Liver (tissue), 9 donors: ENCODE data around the gene KLHL28. TPM values are rescaled to one million over a fixed set of nuclear protein-coding genes. Genes with fewer than 3 reads are reported as not detected.

Source experiments
- DNase-seq: peaks from one replicate; pipeline ENCODE4 v3.0.0-alpha.2; 2017; ENCODE audit warnings: low spot score
- H3K27ac ChIP-seq, 2 donors: one replicate each; pipeline ENCODE4 v1.7.0; 2013; ENCODE audit warnings: inconsistent platforms in 2 of 2, low read length in 2 of 2, control low read depth in 1 of 2, low read depth in 1 of 2, mild to moderate bottlenecking in 1 of 2
- H3K27me3 ChIP-seq, 4 donors: one replicate each; pipeline versions ENCODE4 v1.6.1 to v1.7.0; 2013; ENCODE audit warnings: low read length in 3 of 4, inconsistent platforms in 1 of 4, mild to moderate bottlenecking in 1 of 4, moderate library complexity in 1 of 4; ENCODE audit not compliant: control insufficient read depth in 4 of 4, insufficient read depth in 4 of 4
- H3K36me3 ChIP-seq, 4 donors: one replicate each; pipeline versions ENCODE4 v1.6.1 to v1.7.0; 2013; ENCODE audit warnings: low read length in 3 of 4, mild to moderate bottlenecking in 3 of 4, low read depth in 1 of 4, moderate library complexity in 1 of 4; ENCODE audit not compliant: control insufficient read depth in 4 of 4, insufficient read depth in 3 of 4
- H3K4me1 ChIP-seq, 4 donors: one replicate each; pipeline versions ENCODE4 v1.6.1 to v1.7.0; 2013; ENCODE audit warnings: low read length in 3 of 4, mild to moderate bottlenecking in 3 of 4, moderate library complexity in 1 of 4; ENCODE audit not compliant: control insufficient read depth in 4 of 4, insufficient read depth in 4 of 4
- H3K4me3 ChIP-seq, 3 donors: one replicate each; pipeline versions ENCODE4 v1.6.1 to v1.7.0; 2013; ENCODE audit warnings: low read length in 3 of 3, control low read depth in 1 of 3, low read depth in 1 of 3, mild to moderate bottlenecking in 1 of 3
- H3K9ac ChIP-seq, 2 donors: one replicate each; pipeline ENCODE4 v1.7.0; 2013; ENCODE audit warnings: low read length in 2 of 2, mild to moderate bottlenecking in 2 of 2, moderate library complexity in 2 of 2, control low read depth in 1 of 2, low read depth in 1 of 2
- H3K9me3 ChIP-seq, 4 donors: one replicate each; pipeline versions ENCODE4 v1.6.1 to v1.7.0; 2013; ENCODE audit warnings: low read length in 3 of 4; ENCODE audit not compliant: control insufficient read depth in 4 of 4
- EGR1 ChIP-seq, 2 donors: IDR thresholded peaks; 2 replicates each; pipeline ENCODE4 v1.6.1; 2016 to 2018; ENCODE audit warnings: antibody characterized with exemption in 2 of 2, low read depth in 2 of 2
- FOXA1 ChIP-seq: IDR thresholded peaks from 2 replicates; pipeline ENCODE4 v1.6.1; 2016; ENCODE audit warnings: antibody characterized with exemption
- GABPA ChIP-seq, 2 donors: IDR thresholded peaks in 1 of 2; conservative IDR thresholded peaks in 1 of 2; 2 replicates each; pipeline ENCODE4 v1.6.1; 2016; ENCODE audit warnings: antibody characterized with exemption in 2 of 2, mild to moderate bottlenecking in 1 of 2, moderate library complexity in 1 of 2
- HNF4G ChIP-seq: IDR thresholded peaks from 2 replicates; pipeline ENCODE4 v1.6.1; 2016; ENCODE audit warnings: antibody characterized with exemption
- JUND ChIP-seq, 2 donors: IDR thresholded peaks; 2 replicates each; pipeline ENCODE4 v1.6.1; 2016; ENCODE audit warnings: antibody characterized with exemption in 2 of 2
- MAX ChIP-seq: IDR thresholded peaks from 2 replicates; pipeline ENCODE4 v1.6.1; 2016; ENCODE audit warnings: antibody characterized with exemption
- NR2F2 ChIP-seq: IDR thresholded peaks from 2 replicates; pipeline ENCODE4 v1.6.1; 2016; ENCODE audit warnings: antibody characterized with exemption
- RAD21 ChIP-seq, 2 donors: IDR thresholded peaks; 2 replicates each; pipeline ENCODE4 v1.6.1; 2016; ENCODE audit warnings: antibody characterized with exemption in 2 of 2, mild to moderate bottlenecking in 2 of 2
- REST ChIP-seq: IDR thresholded peaks from 2 replicates; pipeline ENCODE4 v1.6.1; 2016; ENCODE audit warnings: antibody characterized with exemption, mild to moderate bottlenecking
- RXRA ChIP-seq, 2 donors: IDR thresholded peaks; 2 replicates each; pipeline ENCODE4 v1.6.1; 2017 to 2018; ENCODE audit warnings: antibody characterized with exemption in 2 of 2, mild to moderate bottlenecking in 1 of 2
- SP1 ChIP-seq: IDR thresholded peaks from 2 replicates; pipeline ENCODE4 v1.6.1; 2018; ENCODE audit warnings: antibody characterized with exemption, mild to moderate bottlenecking
- TAF1 ChIP-seq: conservative IDR thresholded peaks from 2 replicates; pipeline ENCODE4 v1.6.1; 2016; ENCODE audit warnings: antibody characterized with exemption, mild to moderate bottlenecking
- YY1 ChIP-seq: IDR thresholded peaks from 2 replicates; pipeline ENCODE4 v1.6.1; 2016; ENCODE audit warnings: antibody characterized with exemption, mild to moderate bottlenecking
- WGBS: extraction: QIAGEN DNeasy Blood & Tissue Kit; methylation state at CpG from one replicate; pipeline ENCODE4 v1.1.7; 2013; 5-methylcytosine and 5-hydroxymethylcytosine counted together
- polyA plus RNA-seq, 2 donors: library from polyadenylated mRNA; stranded (reverse) in 1 of 2; unstranded in 1 of 2; fragments of 200-250 nt in 1 of 2; fragments of >200 nt in 1 of 2; fragmentation: Nextera tagmentation in 1 of 2; extraction: Ambion mirVana in 1 of 2; gene quantifications; one replicate each; pipeline versions ENCODE4 v1.2.1 to v1.2.3, GENCODE V29; 2013 to 2015
- total RNA-seq, 2 donors: library from RNA; depleted of rRNA; stranded (reverse); fragments of >200 nt; gene quantifications; one replicate each; pipeline ENCODE4 v1.2.3, GENCODE V29; 2014
- TF ChIP-seq, protein P1 (sequence below): IDR thresholded peaks from 2 replicates; pipeline ENCODE4 v1.6.1; 2016; ENCODE audit warnings: antibody characterized with exemption
- TF ChIP-seq, protein P2 (sequence below): IDR thresholded peaks from 2 replicates; pipeline ENCODE4 v1.6.1; 2016; ENCODE audit warnings: antibody characterized with exemption
- donor health status: healthy.
- donor health status: healthy.
- donor health status: healthy.
- donor health status: healthy.
- donor health status: healthy.

The KLHL28 gene
- total and polyA plus RNA-seq, 4 donors: 2.3 to 7.9 (median 5.7) TPM

DNA sequence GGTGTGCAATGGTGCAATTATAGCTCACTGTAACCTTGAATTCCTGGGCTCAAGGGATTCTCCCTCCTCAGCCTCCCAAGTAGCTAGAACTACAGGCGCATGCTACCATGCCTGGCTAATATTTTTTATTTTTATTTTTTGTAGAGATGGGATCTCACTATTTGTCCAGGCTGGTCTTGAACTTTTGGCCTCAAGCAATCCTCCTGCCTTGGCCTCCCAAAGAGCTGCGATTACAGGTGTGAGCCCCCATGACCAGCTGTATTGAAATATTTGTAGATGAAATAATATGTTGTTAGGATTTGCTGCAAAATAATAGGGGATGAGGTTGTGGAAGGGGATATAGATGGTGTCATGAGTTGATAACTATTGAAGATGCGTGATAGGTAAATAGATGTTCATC lies 4.9 kb downstream of the KLHL28 start:
- H3K4me3 ChIP-seq: no peak overlapping the region
- H3K27ac ChIP-seq: no peak overlapping the region
- H3K9me3 ChIP-seq: no peaks in the 10 kb centered on the region
- no peak for DNase-seq
- over 99% methylated on average over 3 of the region's 3 CpGs for WGBS
- TF ChIP-seq JUND (IDR thresholded peaks at IDR 0.05) (no peak), FOXA1 (no peak), RAD21 (IDR thresholded peaks at IDR 0.05) (no peak), SP1 (no peak), EGR1 (IDR thresholded peaks at IDR 0.05; ENCODE audit: low read depth in 2 of 2) (no peak), MAX (no peak), HNF4G (no peak), GABPA (IDR thresholded peaks at IDR 0.05 in 1 of 2, conservative IDR thresholded peaks at IDR 0.05 in 1 of 2) (no peak), NR2F2 (no peak), YY1 (no peak), REST (no peak)
- peaks cover 0 to 2% (median 0%) of the 10 kb centered on the region in 4 donors for H3K36me3 ChIP-seq
- no peaks in the 10 kb centered on the region for H3K27me3 ChIP-seq
- H3K4me1 ChIP-seq: peaks cover 2 to 18% (median 13%) of the 10 kb centered on the region in 4 donors
- no peak overlapping the region for H3K9ac ChIP-seq

DNA sequence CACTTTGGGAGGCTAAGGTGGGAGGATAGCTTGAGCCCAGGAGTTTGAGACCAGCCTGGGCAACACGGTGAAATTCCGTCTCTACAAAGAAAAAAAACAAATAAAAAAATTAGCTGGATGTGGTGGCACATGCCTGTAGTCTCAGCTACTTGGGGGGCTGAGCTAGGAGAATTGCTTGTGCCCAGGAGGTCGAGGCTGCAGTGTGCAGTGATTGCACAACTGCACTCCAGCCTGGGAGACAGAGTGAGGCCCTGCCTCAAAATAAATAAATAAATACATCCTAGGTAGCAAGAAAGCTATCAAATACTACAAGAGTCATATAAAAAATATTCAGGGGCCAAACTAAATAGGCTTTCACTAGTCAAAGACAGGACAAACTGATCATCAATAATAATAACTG lies 6.2 kb downstream of the KLHL28 start:
- H3K4me1 ChIP-seq: peaks cover 2 to 12% (median 7%) of the 10 kb centered on the region in 4 donors
- no peaks in the 10 kb centered on the region for H3K9me3 ChIP-seq
- TF ChIP-seq, protein P1, sequence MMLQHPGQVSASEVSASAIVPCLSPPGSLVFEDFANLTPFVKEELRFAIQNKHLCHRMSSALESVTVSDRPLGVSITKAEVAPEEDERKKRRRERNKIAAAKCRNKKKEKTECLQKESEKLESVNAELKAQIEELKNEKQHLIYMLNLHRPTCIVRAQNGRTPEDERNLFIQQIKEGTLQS: no peak
- no peak for TF ChIP-seq SP1
- no peaks in the 10 kb centered on the region for H3K27me3 ChIP-seq
- no peak overlapping the region for H3K9ac ChIP-seq
- DNase-seq: no peak
- H3K4me3 ChIP-seq: no peak overlapping the region
- H3K36me3 ChIP-seq: peaks cover 0 to 4% (median 0%) of the 10 kb centered on the region in 4 donors
- WGBS: 77% methylated on average over 3 of the region's 3 CpGs
- no peak overlapping the region for H3K27ac ChIP-seq

DNA sequence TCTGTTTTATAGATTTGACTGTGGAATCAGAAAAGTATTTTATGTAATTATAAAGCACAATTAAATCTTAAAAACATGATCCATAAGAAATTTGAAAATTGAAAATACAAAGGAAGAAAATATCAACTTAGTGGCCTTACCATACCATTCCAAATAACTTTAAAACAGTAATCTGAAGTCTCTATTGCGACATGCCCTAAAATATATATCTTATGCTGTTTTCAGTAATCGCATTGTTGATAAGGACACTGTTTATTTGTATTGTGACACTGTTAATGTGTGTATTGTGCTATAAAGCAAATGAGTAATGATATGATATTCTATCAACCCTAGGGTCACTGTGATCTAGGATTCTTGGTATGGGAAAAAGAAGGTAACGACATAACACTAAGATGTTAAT lies 7.0 kb downstream of the KLHL28 start:
- Histone ChIP-seq H3K9me3 (no peaks in the 10 kb centered on the region), H3K4me3 (no peak overlapping the region), H3K27ac (no peak overlapping the region), H3K9ac (no peak overlapping the region), H3K36me3 (peaks cover 0 to 4% (median 0%) of the 10 kb centered on the region in 4 donors), H3K4me1 (peaks cover 0 to 4% (median 1%) of the 10 kb centered on the region in 4 donors), H3K27me3 (no peaks in the 10 kb centered on the region)
- TF ChIP-seq RAD21 (IDR thresholded peaks at IDR 0.05) (no peak), SP1 (no peak), HNF4G (no peak), FOXA1 (no peak), TAF1 (no peak), REST (no peak), YY1 (no peak), RXRA (IDR thresholded peaks at IDR 0.05) (no peak), JUND (IDR thresholded peaks at IDR 0.05) (no peak)
- TF ChIP-seq, protein P2, sequence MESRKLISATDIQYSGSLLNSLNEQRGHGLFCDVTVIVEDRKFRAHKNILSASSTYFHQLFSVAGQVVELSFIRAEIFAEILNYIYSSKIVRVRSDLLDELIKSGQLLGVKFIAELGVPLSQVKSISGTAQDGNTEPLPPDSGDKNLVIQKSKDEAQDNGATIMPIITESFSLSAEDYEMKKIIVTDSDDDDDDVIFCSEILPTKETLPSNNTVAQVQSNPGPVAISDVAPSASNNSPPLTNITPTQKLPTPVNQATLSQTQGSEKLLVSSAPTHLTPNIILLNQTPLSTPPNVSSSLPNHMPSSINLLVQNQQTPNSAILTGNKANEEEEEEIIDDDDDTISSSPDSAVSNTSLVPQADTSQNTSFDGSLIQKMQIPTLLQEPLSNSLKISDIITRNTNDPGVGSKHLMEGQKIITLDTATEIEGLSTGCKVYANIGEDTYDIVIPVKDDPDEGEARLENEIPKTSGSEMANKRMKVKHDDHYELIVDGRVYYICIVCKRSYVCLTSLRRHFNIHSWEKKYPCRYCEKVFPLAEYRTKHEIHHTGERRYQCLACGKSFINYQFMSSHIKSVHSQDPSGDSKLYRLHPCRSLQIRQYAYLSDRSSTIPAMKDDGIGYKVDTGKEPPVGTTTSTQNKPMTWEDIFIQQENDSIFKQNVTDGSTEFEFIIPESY: no peak
- no peak for DNase-seq
- 93% methylated on average over 3 of the region's 3 CpGs for WGBS
